A549 treated with CORT108297 at 1 μM for 4 hours (cell line): ENCODE measurements around the gene ZNF418. TPM values are rescaled to one million over a fixed set of nuclear protein-coding genes. Genes with fewer than 3 reads are reported as not detected.

Experiments
- total RNA-seq: library from RNA; stranded (reverse); fragments of 200-300 nt; extraction: Qiagen RNA extraction; gene quantifications from 5 replicates; pipeline ENCODE4 v1.2.3, GENCODE V29; 2022

The ZNF418 gene
- 0.76 to 1.3 TPM (median 1.0 TPM) in 5 replicates for total RNA-seq

DNA sequence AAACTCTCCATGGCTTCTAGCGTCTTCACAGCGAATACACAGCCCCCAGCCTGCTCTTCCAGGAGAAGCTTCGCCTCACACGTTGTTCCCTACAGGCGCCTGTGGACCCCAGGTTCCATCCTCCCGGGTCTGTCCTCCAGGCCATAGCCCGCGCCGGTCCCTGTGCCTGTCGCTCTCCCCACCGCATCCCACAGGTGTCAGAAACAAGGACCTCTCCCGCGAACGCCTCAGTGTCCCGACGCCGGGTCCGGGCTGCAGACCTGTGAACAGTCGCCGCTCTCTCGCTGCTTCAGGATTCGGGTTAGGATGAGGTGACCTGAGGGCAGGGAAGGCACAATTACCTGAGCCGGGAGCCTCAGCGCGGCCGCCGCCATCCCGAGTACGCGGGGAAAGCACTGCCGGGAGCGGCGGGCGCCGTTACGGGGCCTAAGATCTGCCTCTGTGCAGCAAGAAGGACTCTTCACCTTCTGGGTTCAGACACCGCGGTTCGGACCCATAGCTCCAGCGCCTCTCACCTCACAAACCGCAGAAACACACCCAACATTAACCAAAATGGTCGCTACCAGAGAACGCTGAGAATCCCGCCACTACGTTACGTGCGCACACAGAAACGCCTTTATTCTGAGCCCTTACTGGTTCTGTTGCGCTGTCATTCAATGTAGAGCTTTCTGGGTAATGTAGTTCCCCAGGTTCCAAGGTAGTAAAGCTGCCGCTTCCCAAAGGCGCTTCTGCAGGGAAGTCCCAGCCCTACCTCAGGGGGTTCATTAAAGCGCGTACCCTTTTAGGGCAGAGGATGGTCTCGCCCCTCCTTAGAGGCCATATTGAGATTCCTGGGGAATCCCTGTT lies at the start of gene ZNF418:
ZNF418 (minus strand) TSS at position 583 of the 846 bp plus-strand sequence. CDS start 1,580 bp downstream, outside the sequence.

DNA sequence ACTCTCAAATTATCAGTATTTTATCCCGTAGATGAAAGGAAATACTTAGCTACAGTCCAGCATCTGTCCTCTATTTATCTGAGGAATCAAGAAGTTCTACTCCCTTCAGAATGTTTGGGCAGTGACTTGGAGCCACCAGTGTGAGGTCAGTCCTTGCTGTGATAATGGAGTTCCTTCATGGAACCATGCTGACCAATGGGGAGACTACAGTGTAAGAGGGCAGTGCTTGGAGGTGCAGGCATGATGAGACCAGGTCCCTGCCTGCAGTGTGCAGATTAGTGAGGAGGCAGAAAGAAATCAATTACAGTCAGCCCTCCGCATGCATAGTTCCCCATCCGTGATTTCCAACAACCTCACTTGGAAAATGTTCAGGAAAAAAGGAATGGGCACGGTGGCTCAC lies 39.2 kb upstream of the ZNF418 start, which contains the start of gene C19orf18:
C19orf18 (minus strand) TSS at position 101 of the 400 bp plus-strand sequence. CDS start 102 bp downstream, outside the sequence.

DNA sequence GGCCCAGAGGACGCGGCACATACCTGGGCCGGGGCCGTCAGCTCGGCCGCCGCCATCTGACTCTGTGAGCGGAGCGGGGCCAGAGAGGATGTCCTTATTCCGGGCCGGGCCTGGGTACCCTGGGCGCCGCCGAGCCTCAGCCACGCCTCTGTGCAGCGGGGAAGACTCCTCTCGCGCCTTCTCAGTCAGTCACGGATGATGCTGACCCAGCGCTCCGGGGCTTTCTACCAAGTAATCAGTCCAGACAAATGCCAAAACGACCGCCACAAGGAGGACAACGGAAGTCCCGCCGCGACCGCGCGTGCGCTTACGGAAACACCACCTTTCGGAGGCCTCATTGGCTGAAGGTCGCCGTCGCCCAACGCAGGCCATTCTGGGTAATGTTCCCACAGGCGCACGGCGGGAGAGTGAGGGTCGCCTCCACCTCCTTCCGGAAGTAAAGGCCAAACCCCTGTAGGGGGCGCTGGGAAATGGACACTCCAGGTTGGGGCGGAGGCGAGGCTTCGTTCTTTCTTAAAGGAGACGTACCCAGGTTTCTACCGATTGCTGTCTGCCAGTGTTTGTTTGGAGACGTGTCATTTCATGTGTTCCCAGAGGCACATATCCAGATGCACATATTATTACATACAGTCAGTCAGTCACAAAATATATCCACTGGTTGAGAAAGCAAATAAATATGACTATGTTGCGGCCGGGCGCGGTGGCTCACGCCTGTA lies 12.4 kb upstream of the ZNF418 start, which contains the start of gene ZNF256:
ZNF256 (minus strand) TSS at position 288 of the 716 bp plus-strand sequence; CDS start at position 56, 232 bp downstream.

DNA sequence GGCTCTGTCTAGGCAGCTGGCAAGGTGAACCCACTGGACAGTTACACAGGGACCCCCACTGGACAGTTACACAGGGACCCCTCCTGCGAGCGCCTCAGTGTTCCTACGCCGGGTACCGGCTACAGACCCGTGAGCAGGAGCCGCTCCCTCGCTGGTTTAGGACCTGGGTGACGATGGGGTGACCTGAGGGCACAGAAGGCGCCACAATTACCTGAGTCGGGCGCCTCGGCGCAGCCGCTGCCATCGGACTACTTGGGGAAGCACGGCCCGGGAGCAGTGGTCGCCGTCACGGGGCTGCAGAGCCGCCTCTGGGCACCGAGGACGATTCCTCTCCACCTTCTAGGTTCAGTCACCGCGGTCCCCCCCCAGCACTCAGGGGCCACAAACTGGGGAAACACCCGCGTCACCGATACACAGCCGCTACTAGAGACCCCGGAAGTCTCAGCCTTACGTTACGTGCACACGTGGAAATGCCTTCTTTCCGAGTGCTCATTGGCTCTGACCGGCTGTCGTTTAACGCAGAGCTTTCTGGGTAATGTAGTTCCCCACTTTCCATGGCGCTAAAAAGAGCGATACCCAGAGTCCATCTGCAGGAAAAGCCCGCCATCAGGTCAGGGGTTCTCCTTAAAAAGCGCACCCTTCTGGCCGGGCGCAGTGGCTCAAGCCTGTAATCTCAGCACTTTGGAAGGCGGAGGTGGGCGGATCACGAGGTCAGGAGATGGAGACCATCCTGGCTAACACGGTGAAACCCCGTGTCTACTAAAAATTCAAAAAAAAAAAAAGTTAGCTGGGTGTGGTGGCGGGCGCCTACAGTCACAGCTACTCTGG lies 18.8 kb downstream of the ZNF418 start, which contains the start of gene ZNF417:
ZNF417 (minus strand) TSS at position 425 of the 828 bp plus-strand sequence; CDS start at position 244, 181 bp downstream.

DNA sequence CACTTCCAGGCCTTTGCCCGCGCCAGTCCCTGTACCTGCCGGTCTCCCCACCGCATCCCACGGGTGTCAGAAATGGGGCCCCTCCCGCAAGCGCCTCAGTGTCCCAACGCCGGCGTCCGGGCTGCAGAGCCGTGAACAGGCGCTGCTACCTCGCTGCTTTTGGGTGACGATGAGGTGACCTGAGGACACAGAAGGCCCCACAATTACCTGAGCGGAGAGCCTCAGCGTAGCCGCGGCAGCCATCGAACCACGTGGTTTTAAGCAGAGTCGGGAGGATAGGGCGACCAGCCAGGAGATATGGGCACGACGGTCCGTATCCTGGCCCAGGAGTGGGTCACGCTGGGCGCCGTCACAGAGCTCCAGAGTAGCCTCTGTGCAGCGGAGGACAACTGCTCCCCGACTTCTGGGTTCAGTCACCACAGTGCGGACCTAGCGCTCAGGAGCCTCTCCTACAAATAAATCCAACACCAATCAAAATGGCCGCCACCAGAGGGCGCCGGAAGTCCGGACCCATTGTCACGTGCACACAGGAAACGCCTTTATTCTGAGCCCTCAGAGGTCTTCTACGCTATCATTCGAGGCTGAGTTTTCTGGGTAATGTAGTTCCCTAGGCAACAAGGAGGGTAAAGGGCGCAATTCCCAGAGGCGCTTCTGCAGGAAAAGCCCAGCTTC lies 46.5 kb downstream of the ZNF418 start, which contains the start of gene ZNF814:
ZNF814 (minus strand) TSS at position 478 of the 672 bp plus-strand sequence; CDS start at position 243, 235 bp downstream.

Other genes starting within 250 kb of the ZNF418 start
- not detected in 5 replicates for gene ZNF154, start 226.2 kb downstream of the ZNF418 start, total RNA-seq
- 0.89 to 1.0 TPM (median 0.92 TPM) in 5 replicates for gene ZNF671, start 207.8 kb downstream of the ZNF418 start, total RNA-seq
- 4.6 to 6.6 TPM (median 5.4 TPM) in 5 replicates for gene ZNF776, start 188.6 kb downstream of the ZNF418 start, total RNA-seq
- 5.9 to 7.1 TPM (median 6.3 TPM) in 5 replicates for gene ZNF586, start 165.7 kb downstream of the ZNF418 start, total RNA-seq
- 4.6 to 5.5 TPM (median 5.2 TPM) in 5 replicates for gene ZNF552, start 120.5 kb downstream of the ZNF418 start, total RNA-seq
- 6.8 to 8.7 TPM (median 7.9 TPM) in 5 replicates for gene ZNF587B, start 105.1 kb downstream of the ZNF418 start, total RNA-seq
- 6.1 to 7.8 TPM (median 6.4 TPM) in 5 replicates for gene ZNF587, start 85.5 kb downstream of the ZNF418 start, total RNA-seq
- gene ZNF814, start 46.4 kb downstream of the ZNF418 start, total RNA-seq: 1.6 to 3.3 TPM (median 2.4 TPM) in 5 replicates
- 3.6 to 5.2 TPM (median 4.0 TPM) in 5 replicates for gene ZNF417, start 18.8 kb downstream of the ZNF418 start, total RNA-seq
- 0.97 to 1.3 TPM (median 1.1 TPM) in 5 replicates for gene ZNF256, start 12.3 kb upstream of the ZNF418 start, total RNA-seq
- 0.10 TPM in 1 of 5 replicates, not detected in the others for gene C19orf18, start 39.1 kb upstream of the ZNF418 start, total RNA-seq
- gene ZNF606, start 67.4 kb upstream of the ZNF418 start, total RNA-seq: 1.9 to 3.3 TPM (median 2.4 TPM) in 5 replicates
- not detected in 5 replicates for gene ZSCAN1, start 98.6 kb upstream of the ZNF418 start, total RNA-seq
- gene ZNF135, start 123.9 kb upstream of the ZNF418 start, total RNA-seq: not detected in 5 replicates
- 1.6 to 4.0 TPM (median 2.9 TPM) in 5 replicates for gene ZSCAN18, start 162.8 kb upstream of the ZNF418 start, total RNA-seq
- 2.6 to 3.8 TPM (median 3.0 TPM) in 5 replicates for gene ZNF329, start 215.4 kb upstream of the ZNF418 start, total RNA-seq
- gene ZNF274, start 247.7 kb upstream of the ZNF418 start, total RNA-seq: 13.0 to 14.8 TPM (median 14.1 TPM) in 5 replicates